Skeletal muscle satellite cell (primary cell): ENCODE results near the gene IMMP2L.
"Not testable (repeated sequence)": the region's sequence is repeated elsewhere in the genome, so short reads cannot be mapped to it uniquely, and the experiment has no call there.

Experiments
- H3K27me3 ChIP-seq: 2 replicates; pipeline ENCODE4 v1.7.0; 2013; ENCODE audit warnings: low read length; ENCODE audit not compliant: control insufficient read depth, insufficient read depth
- H3K36me3 ChIP-seq: 2 replicates; pipeline ENCODE4 v1.7.0; 2013; ENCODE audit warnings: mild to moderate bottlenecking, control low read depth, low read length; ENCODE audit not compliant: insufficient read depth
- H3K4me1 ChIP-seq: 2 replicates; pipeline ENCODE4 v1.7.0; 2013; ENCODE audit warnings: low read length; ENCODE audit not compliant: control insufficient read depth, insufficient read depth
- H3K4me2 ChIP-seq: 2 replicates; pipeline ENCODE4 v1.7.0; 2013; ENCODE audit warnings: mild to moderate bottlenecking, low read length
- H3K4me3 ChIP-seq: 2 replicates; pipeline ENCODE4 v1.7.0; 2013; ENCODE audit warnings: low read length
- H3K9ac ChIP-seq: 2 replicates; pipeline ENCODE4 v1.7.0; 2013; ENCODE audit warnings: mild to moderate bottlenecking, low read depth, low read length, moderate library complexity
- H3K9me3 ChIP-seq: replicated peaks from 2 replicates; pipeline ENCODE4 v1.7.0; 2013; ENCODE audit warnings: mild to moderate bottlenecking, control low read depth, low read length

The IMMP2L gene

GRCh38 chr7:111074071-111074747 lies 488.1 kb downstream of the IMMP2L start:
- no peak overlapping the region for H3K4me2 ChIP-seq
- no peak overlapping the region for H3K9ac ChIP-seq
- no peaks in the 10 kb centered on the region for H3K36me3 ChIP-seq
- H3K9me3 ChIP-seq, result no peaks in the 10 kb centered on the region
- no peaks in the 10 kb centered on the region for H3K27me3 ChIP-seq
- no peak overlapping the region for H3K4me3 ChIP-seq
- H3K4me1 ChIP-seq, result peaks cover 6% of the 10 kb centered on the region

GRCh38 chr7:111072658-111073057 lies 489.6 kb downstream of the IMMP2L start:
- H3K36me3 ChIP-seq, H3K9ac ChIP-seq, H3K4me2 ChIP-seq, H3K4me3 ChIP-seq, H3K9me3 ChIP-seq, H3K4me1 ChIP-seq, H3K27me3 ChIP-seq: not testable (repeated sequence)

GRCh38 chr7:111071556-111071955 lies 490.7 kb downstream of the IMMP2L start:
- H3K4me2 ChIP-seq, result no peak overlapping the region
- H3K4me1 ChIP-seq, result peaks cover 6% of the 10 kb centered on the region
- no peak overlapping the region for H3K4me3 ChIP-seq
- H3K9ac ChIP-seq, result no peak overlapping the region
- H3K9me3 ChIP-seq, result no peaks in the 10 kb centered on the region
- H3K36me3 ChIP-seq, result no peaks in the 10 kb centered on the region
- H3K27me3 ChIP-seq, result no peaks in the 10 kb centered on the region

- no peaks in the 10 kb centered on the region for H3K9me3 ChIP-seq
- H3K4me1 ChIP-seq, result no peaks in the 10 kb centered on the region
- no peaks in the 10 kb centered on the region for H3K27me3 ChIP-seq
- no peak overlapping the region for H3K9ac ChIP-seq
- no peak overlapping the region for H3K4me2 ChIP-seq
- no peaks in the 10 kb centered on the region for H3K36me3 ChIP-seq
- no peak overlapping the region for H3K4me3 ChIP-seq
Measured at GRCh38 chr7:111068618-111069017, 493.7 kb downstream of the IMMP2L start.

- Histone ChIP-seq H3K36me3 (no peaks in the 10 kb centered on the region), H3K27me3 (no peaks in the 10 kb centered on the region), H3K9me3 (no peaks in the 10 kb centered on the region), H3K4me2 (no peak overlapping the region), H3K4me3 (no peak overlapping the region), H3K4me1 (no peaks in the 10 kb centered on the region), H3K9ac (no peak overlapping the region)
Measured at GRCh38 chr7:111067682-111068081, 494.6 kb downstream of the IMMP2L start.

- Histone ChIP-seq H3K36me3 (no peaks in the 10 kb centered on the region), H3K4me2 (no peak overlapping the region), H3K9ac (no peak overlapping the region), H3K4me3 (no peak overlapping the region), H3K27me3 (no peaks in the 10 kb centered on the region), H3K9me3 (no peaks in the 10 kb centered on the region), H3K4me1 (no peaks in the 10 kb centered on the region)
Measured at GRCh38 chr7:111067251-111067650, 495.0 kb downstream of the IMMP2L start.

GRCh38 chr7:111063166-111063565 lies 499.1 kb downstream of the IMMP2L start:
- no peaks in the 10 kb centered on the region for H3K36me3 ChIP-seq
- H3K4me1 ChIP-seq, result no peaks in the 10 kb centered on the region
- no peaks in the 10 kb centered on the region for H3K27me3 ChIP-seq
- no peak overlapping the region for H3K4me3 ChIP-seq
- H3K9me3 ChIP-seq, result no peaks in the 10 kb centered on the region
- no peak overlapping the region for H3K9ac ChIP-seq
- no peak overlapping the region for H3K4me2 ChIP-seq

- no peak overlapping the region for H3K4me2 ChIP-seq
- no peak overlapping the region for H3K9ac ChIP-seq
- H3K4me3 ChIP-seq, result no peak overlapping the region
- no peaks in the 10 kb centered on the region for H3K4me1 ChIP-seq
- H3K36me3 ChIP-seq, result no peaks in the 10 kb centered on the region
- H3K27me3 ChIP-seq, result no peaks in the 10 kb centered on the region
- no peaks in the 10 kb centered on the region for H3K9me3 ChIP-seq
Measured at GRCh38 chr7:111059833-111060232, 502.5 kb downstream of the IMMP2L start.

GRCh38 chr7:111057066-111057465 lies 505.2 kb downstream of the IMMP2L start:
- H3K27me3 ChIP-seq, result no peaks in the 10 kb centered on the region
- H3K4me3 ChIP-seq, result no peak overlapping the region
- no peaks in the 10 kb centered on the region for H3K9me3 ChIP-seq
- no peak overlapping the region for H3K9ac ChIP-seq
- H3K4me1 ChIP-seq, result no peaks in the 10 kb centered on the region
- H3K36me3 ChIP-seq, result no peaks in the 10 kb centered on the region
- no peak overlapping the region for H3K4me2 ChIP-seq

GRCh38 chr7:111056371-111056770 lies 505.9 kb downstream of the IMMP2L start:
- Histone ChIP-seq H3K4me3 (no peak overlapping the region), H3K4me1 (no peaks in the 10 kb centered on the region), H3K27me3 (no peaks in the 10 kb centered on the region), H3K9ac (no peak overlapping the region), H3K36me3 (no peaks in the 10 kb centered on the region), H3K4me2 (no peak overlapping the region), H3K9me3 (no peaks in the 10 kb centered on the region)

GRCh38 chr7:111053035-111053434 lies 509.3 kb downstream of the IMMP2L start:
- Histone ChIP-seq H3K4me1 (no peaks in the 10 kb centered on the region), H3K4me3 (no peak overlapping the region), H3K36me3 (no peaks in the 10 kb centered on the region), H3K9me3 (no peaks in the 10 kb centered on the region), H3K9ac (no peak overlapping the region), H3K27me3 (no peaks in the 10 kb centered on the region), H3K4me2 (no peak overlapping the region)

- no peak overlapping the region for H3K9ac ChIP-seq
- H3K4me3 ChIP-seq, result no peak overlapping the region
- no peaks in the 10 kb centered on the region for H3K27me3 ChIP-seq
- H3K9me3 ChIP-seq, result no peaks in the 10 kb centered on the region
- H3K36me3 ChIP-seq, result no peaks in the 10 kb centered on the region
- H3K4me2 ChIP-seq, result no peak overlapping the region
- no peaks in the 10 kb centered on the region for H3K4me1 ChIP-seq
Measured at GRCh38 chr7:111051832-111052231, 510.5 kb downstream of the IMMP2L start.
